K562 (cell line): ENCODE data around the gene FOXN3. TPM values are rescaled to one million over a fixed set of nuclear protein-coding genes. Genes with fewer than 3 reads are reported as not detected.

Experiments used
- ATAC-seq: fragments of 200-7000 bp; cut with Tn5 transposase; 3 replicates; pipeline ENCODE4 v1.9.1; 2020; ENCODE audit warnings: moderate library complexity
- BruUV-seq: library from RNA; stranded (reverse); fragments of 400-500 nt; replicated peaks from 2 replicates; lab custom pipeline; 2021; lab: Mats Ljungman, UMichigan
- CTCF ChIA-PET: fragments of 300-600 bp; formaldehyde crosslinking; extraction: SDS; loops from one replicate; lab custom pipeline; 2021; ENCODE audit warnings: low intra/inter-chr PET ratio; lab: Yijun Ruan, JAX
- POLR2A ChIA-PET: fragments of 300-600, 350-650 bp; sonication (Branson Sonifier 250); formaldehyde crosslinking; extraction: SDS; loops from one replicate; lab custom pipeline; 2021; ENCODE audit warnings: antibody characterized with exemption, inconsistent platforms; lab: Yijun Ruan, JAX
- DNase-seq, 4 experiments: peaks; one replicate each; pipeline versions ENCODE4 v3.0.0 to v3.0.0-alpha.2; 2011 to 2018; ENCODE audit warnings: low spot score in 3 of 4, mixed read lengths in 3 of 4; ENCODE audit errors: extremely low read depth in 1 of 4
- FAIRE-seq: peaks from 2 replicates; lab custom pipeline; 2011; peaks lifted over from hg19 to GRCh38; lab: Jason Lieb, UNC
- H2AFZ ChIP-seq: 2 replicates; pipeline ENCODE4 v1.6.0; 2011; ENCODE audit warnings: low read depth, low read length, control low read depth, inconsistent platforms
- H3K27ac ChIP-seq: fragments of 200-600 bp; 3 replicates; pipeline ENCODE4 v1.8.0; 2011; ENCODE audit warnings: low read depth, mild to moderate bottlenecking, control low read depth, inconsistent platforms, low read length, moderate library complexity, mixed read lengths; ENCODE audit errors: extremely low read depth
- H3K27me3 ChIP-seq, 2 experiments: fragments of 300-600 bp in 1 of 2; 2 replicates in 1 of 2; 3 replicates in 1 of 2; pipeline versions ENCODE4 v1.6.0 to v1.8.0; 2011; ENCODE audit warnings: inconsistent platforms in 2 of 2, low read length in 2 of 2, mild to moderate bottlenecking in 1 of 2, mixed read lengths in 1 of 2, moderate library complexity in 1 of 2; ENCODE audit not compliant: control insufficient read depth in 2 of 2, insufficient read depth in 2 of 2
- H3K36me3 ChIP-seq: fragments of 300-600 bp; 3 replicates; pipeline ENCODE4 v1.8.0; 2011; ENCODE audit warnings: mild to moderate bottlenecking, low read length, inconsistent platforms; ENCODE audit not compliant: control insufficient read depth, insufficient read depth
- H3K4me1 ChIP-seq, 2 experiments: fragments of 200-600 bp in 1 of 2; replicated peaks in 1 of 2; 2 replicates in 1 of 2; 3 replicates in 1 of 2; pipeline versions ENCODE4 v1.5.1 to v1.8.0; 2011; ENCODE audit warnings: inconsistent platforms in 2 of 2, low read length in 2 of 2, mild to moderate bottlenecking in 1 of 2, mixed read lengths in 1 of 2, moderate library complexity in 1 of 2; ENCODE audit not compliant: control insufficient read depth in 2 of 2, insufficient read depth in 2 of 2
- H3K4me2 ChIP-seq: 2 replicates; pipeline ENCODE4 v1.6.1; 2011; ENCODE audit warnings: low read length, control low read depth, inconsistent platforms, mixed read lengths; ENCODE audit not compliant: insufficient read depth
- H3K4me3 ChIP-seq: fragments of 200-600 bp; sonication (generic), shearing (Covaris generic); 2 replicates; pipeline ENCODE4 v1.5.1; 2016; ENCODE audit warnings: control low read depth, inconsistent platforms
- H3K79me2 ChIP-seq: fragments of 200-600 bp; 3 replicates; pipeline ENCODE4 v1.8.0; 2011; ENCODE audit warnings: low read length, inconsistent platforms; ENCODE audit not compliant: control insufficient read depth, insufficient read depth
- H3K9ac ChIP-seq, 2 experiments: 2 replicates each; pipeline versions ENCODE4 v1.6.0 to v1.6.1; 2011; ENCODE audit warnings: low read depth in 2 of 2, low read length in 2 of 2, control low read depth in 1 of 2, inconsistent platforms in 1 of 2, mild to moderate bottlenecking in 1 of 2, mixed read lengths in 1 of 2; ENCODE audit not compliant: insufficient read depth in 1 of 2
- H3K9me1 ChIP-seq: one replicate; pipeline ENCODE4 v1.6.0; 2011; ENCODE audit warnings: inconsistent platforms, mild to moderate bottlenecking, low read length, moderate library complexity; ENCODE audit not compliant: control insufficient read depth, insufficient read depth
- H3K9me3 ChIP-seq: replicated peaks from 2 replicates; pipeline ENCODE4 v1.5.1; 2011; ENCODE audit warnings: low read depth, low read length, inconsistent platforms; ENCODE audit not compliant: control insufficient read depth, insufficient read depth
- H4K20me1 ChIP-seq: replicated peaks from 2 replicates; pipeline ENCODE4 v1.6.1; 2011; ENCODE audit warnings: low read length, inconsistent platforms, mixed read lengths; ENCODE audit not compliant: control insufficient read depth, insufficient read depth
- CEBPG ChIP-seq, 3 experiments: fragments of 200-800 bp in 1 of 3; sonication (Bioruptor generic) in 1 of 3; sonication (generic) in 1 of 3; formaldehyde crosslinking in 1 of 3; IDR thresholded peaks in 2 of 3; conservative IDR thresholded peaks in 1 of 3; 2 replicates each; pipeline versions ENCODE4 v1.6.1 to v1.8.0; 2016 to 2022; ENCODE audit warnings: missing compliant biosample characterization in 2 of 3, missing genetic modification characterization in 2 of 3, mild to moderate bottlenecking in 1 of 3, missing genetic modification reagents in 1 of 3
- ELF2 ChIP-seq: fragments of 250-450 bp; sonication (Bioruptor Pico); IDR thresholded peaks from 2 replicates; pipeline ENCODE4 v1.5.0; 2021; ENCODE audit warnings: mild to moderate bottlenecking
- HBP1 ChIP-seq: fragments of 450-650 bp; formaldehyde crosslinking; IDR thresholded peaks from 2 replicates; pipeline ENCODE4 v1.4.0; 2022; ENCODE audit warnings: missing genetic modification characterization
- ZBTB43 ChIP-seq: sonication (generic); formaldehyde crosslinking; IDR thresholded peaks from 2 replicates; pipeline ENCODE4 v1.8.0; 2023; ENCODE audit warnings: mild to moderate bottlenecking, missing genetic modification reagents
- WGBS: fragments of 100-300 bp; shearing (Covaris generic); methylation state at CpG from one replicate; pipeline ENCODE4 v1.1.6; 2016; ENCODE audit warnings: low coverage, mixed read lengths; ENCODE audit not compliant: insufficient coverage; ENCODE audit errors: missing lambda C conversion rate; 5-methylcytosine and 5-hydroxymethylcytosine counted together
- in situ Hi-C: fragments of 300-500 bp; cut with MboI; formaldehyde crosslinking; loops from 4 replicates; pipeline ENCODE4 v1.15.0; 2018; ENCODE audit warnings: inconsistent platforms, mixed read lengths
- intact Hi-C: fragments of 100-400 bp; cut with micrococcal nuclease; formaldehyde crosslinking; loops from 2 replicates; pipeline ENCODE4 v1.14.2; 2022
- polyA plus RNA-seq, 8 experiments: library from polyadenylated mRNA; depleted of rRNA in 4 of 8; stranded (reverse) in 5 of 8; unstranded in 3 of 8; fragments of >200 nt; fragmentation: Nextera tagmentation in 2 of 8; fragmentation: Illumina TruSeq in 1 of 8; extraction: Ambion mirVana in 2 of 8; extraction: Trizol in 1 of 8; gene quantifications; 2 replicates each; pipeline versions ENCODE4 v1.2.1 to v1.2.3, GENCODE V29; 2011 to 2014; ENCODE audit warnings: inconsistent platforms in 1 of 8, missing spikeins in 1 of 8
- total RNA-seq, 7 experiments: library from RNA; depleted of rRNA in 6 of 7; stranded (reverse); fragments of >200 nt in 6 of 7; fragmentation: Illumina TruSeq in 2 of 7; extraction: Trizol in 2 of 7; gene quantifications; 2 replicates each; pipeline versions ENCODE4 v1.2.1 to v1.2.3, GENCODE V29; 2011 to 2021; ENCODE audit warnings: low replicate concordance in 1 of 7
- TF ChIP-seq, protein P1 (sequence below): fragments of 250-450 bp; sonication (Bioruptor Pico); IDR thresholded peaks from 2 replicates; pipeline ENCODE4 v1.5.1; 2021; ENCODE audit warnings: mild to moderate bottlenecking

The FOXN3 gene
- total and polyA plus RNA-seq, 9 of the 15 experiments (the other 6 are each of a cell fraction or from before 2014, with no cell fraction given) = 0.07 to 1.3 (median 0.40) TPM

GRCh38 chr14:89379891-89380820 lies 36.9 kb downstream of the FOXN3 start:
- CTCF ChIA-PET = no interaction called here
- POLR2A ChIA-PET = no interaction called here
- in situ Hi-C loops = no loop called here
- Histone ChIP-seq H3K4me2 (no peak overlapping the region), H3K27ac (no peak overlapping the region), H3K36me3 (no peaks in the 10 kb centered on the region), H4K20me1 (no peaks in the 10 kb centered on the region), H3K9me3 (no peaks in the 10 kb centered on the region), H3K9me1 (no peaks in the 10 kb centered on the region), H2AFZ (no peak overlapping the region)
- no peak for ATAC-seq
- DNase-seq = no peak
- intact Hi-C loops = no loop called here
- WGBS = 1% methylated on average over 12 of the region's 16 CpGs
- no peak for FAIRE-seq
- no peak for TF ChIP-seq HBP1 (CRISPR knock-in tag)
- TF ChIP-seq ELF2 = no peak
- TF ChIP-seq, protein P1, sequence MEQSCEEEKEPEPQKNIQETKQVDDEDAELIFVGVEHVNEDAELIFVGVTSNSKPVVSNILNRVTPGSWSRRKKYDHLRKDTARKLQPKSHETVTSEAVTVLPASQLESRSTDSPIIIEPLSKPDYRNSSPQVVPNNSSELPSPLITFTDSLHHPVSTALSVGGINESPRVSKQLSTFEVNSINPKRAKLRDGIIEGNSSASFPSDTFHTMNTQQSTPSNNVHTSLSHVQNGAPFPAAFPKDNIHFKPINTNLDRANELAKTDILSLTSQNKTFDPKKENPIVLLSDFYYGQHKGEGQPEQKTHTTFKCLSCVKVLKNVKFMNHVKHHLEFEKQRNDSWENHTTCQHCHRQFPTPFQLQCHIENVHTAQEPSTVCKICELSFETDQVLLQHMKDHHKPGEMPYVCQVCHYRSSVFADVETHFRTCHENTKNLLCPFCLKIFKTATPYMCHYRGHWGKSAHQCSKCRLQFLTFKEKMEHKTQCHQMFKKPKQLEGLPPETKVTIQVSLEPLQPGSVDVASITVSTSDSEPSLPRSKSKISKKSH = no peak
- no peak for TF ChIP-seq ZBTB43 (CRISPR knock-in tag)
- no peak for TF ChIP-seq CEBPG (CRISPR knock-in tag; IDR thresholded peaks at IDR 0.05)
- TF ChIP-seq CEBPG (tag; conservative IDR thresholded peaks at IDR 0.05 in 1 of 2, IDR thresholded peaks at IDR 0.05 in 1 of 2) = no peak
- TF ChIP-seq, all 486 proteins: peak for 0
- Histone ChIP-seq H3K9ac (no peak overlapping the region), H3K27me3 (no peaks in the 10 kb centered on the region), H3K79me2 (no peaks in the 10 kb centered on the region), H3K4me3 (no peak overlapping the region), H3K4me1 (no peaks in the 10 kb centered on the region)
- BruUV-seq = no TSS peak
